Mesendoderm (in vitro differentiated cells): ENCODE results near the gene LCAT.

Experiments
- DNase-seq: peaks from one replicate; pipeline ENCODE4 v3.0.0; 2013
- H2AK5ac ChIP-seq: 2 replicates; pipeline ENCODE4 v1.6.1; 2013; ENCODE audit warnings: low read length, inconsistent platforms
- H2BK120ac ChIP-seq: 2 replicates; pipeline ENCODE4 v1.6.1; 2013; ENCODE audit warnings: low read depth, mild to moderate bottlenecking, low read length, moderate library complexity, mixed read lengths
- H2BK15ac ChIP-seq: replicated peaks from 2 replicates; pipeline ENCODE4 v1.6.1; 2013; ENCODE audit warnings: low read depth, mild to moderate bottlenecking, moderate library complexity
- H2BK5ac ChIP-seq: 2 replicates; pipeline ENCODE4 v1.6.1; 2013; ENCODE audit warnings: low read length, inconsistent platforms
- H3K18ac ChIP-seq: 2 replicates; pipeline ENCODE4 v1.6.1; 2013; ENCODE audit warnings: mild to moderate bottlenecking, low read length, mixed read lengths
- H3K23ac ChIP-seq: one replicate; pipeline ENCODE4 v1.6.1; 2013; ENCODE audit warnings: low read length
- H3K27ac ChIP-seq: 2 replicates; pipeline ENCODE4 v1.5.1; 2013; ENCODE audit warnings: low read depth, mild to moderate bottlenecking, inconsistent platforms, low read length, moderate library complexity
- H3K27me3 ChIP-seq: 2 replicates; pipeline ENCODE4 v1.6.1; 2013; ENCODE audit warnings: low read length, control low read depth, mild to moderate bottlenecking, inconsistent platforms; ENCODE audit not compliant: insufficient read depth, poor library complexity
- H3K36me3 ChIP-seq: 2 replicates; pipeline ENCODE4 v1.6.1; 2013; ENCODE audit warnings: low read length, inconsistent platforms; ENCODE audit not compliant: control insufficient read depth, insufficient read depth
- H3K4ac ChIP-seq: one replicate; pipeline ENCODE4 v1.6.1; 2013; ENCODE audit warnings: low read depth, mild to moderate bottlenecking, low read length, moderate library complexity
- H3K4me1 ChIP-seq: 2 replicates; pipeline ENCODE4 v1.6.1; 2013; ENCODE audit warnings: low read depth, low read length, inconsistent platforms; ENCODE audit not compliant: control insufficient read depth
- H3K4me2 ChIP-seq: 2 replicates; pipeline ENCODE4 v1.6.1; 2013; ENCODE audit warnings: low read length
- H3K4me3 ChIP-seq: 2 replicates; pipeline ENCODE4 v1.5.1; 2013; ENCODE audit warnings: mild to moderate bottlenecking, low read length
- H3K56ac ChIP-seq: one replicate; pipeline ENCODE4 v1.6.1; 2013; ENCODE audit warnings: low read length
- H3K79me1 ChIP-seq: 2 replicates; pipeline ENCODE4 v1.6.1; 2013; ENCODE audit warnings: low read length, inconsistent platforms
- H3K79me2 ChIP-seq: 2 replicates; pipeline ENCODE4 v1.6.1; 2013; ENCODE audit warnings: mild to moderate bottlenecking, low read length; ENCODE audit not compliant: control insufficient read depth, insufficient read depth
- H3K9ac ChIP-seq: 2 replicates; pipeline ENCODE4 v1.6.1; 2013; ENCODE audit warnings: low read length, inconsistent platforms
- H4K5ac ChIP-seq: one replicate; pipeline ENCODE4 v1.6.1; 2013; ENCODE audit warnings: low read length
- H4K8ac ChIP-seq: one replicate; pipeline ENCODE4 v1.6.1; 2013; ENCODE audit warnings: low read depth, mild to moderate bottlenecking, control low read depth, low read length, moderate library complexity
- WGBS: extraction: QIAGEN DNeasy Blood & Tissue Kit; methylation state at CpG from one replicate; pipeline ENCODE4 v1.1.7; 2013; ENCODE audit warnings: low lambda C conversion rate, missing lambda C conversion rate; ENCODE audit not compliant: insufficient coverage; ENCODE audit errors: extremely low coverage; 5-methylcytosine and 5-hydroxymethylcytosine counted together

Gene LCAT

GRCh38 chr16:67942510-67943255 lies 1.2 kb downstream of the LCAT start:
- Histone ChIP-seq H4K8ac (no peak overlapping the region), H2BK15ac (no peak overlapping the region), H3K4ac (no peak overlapping the region), H2BK120ac (no peak overlapping the region), H3K9ac (no peak overlapping the region), H3K56ac (no peak overlapping the region), H4K5ac (no peak overlapping the region), H3K27me3 (no peaks in the 10 kb centered on the region), H3K4me1 (no peaks in the 10 kb centered on the region), H3K4me2 (no peak overlapping the region), H3K18ac (no peak overlapping the region), H2BK5ac (no peak overlapping the region), H3K23ac (no peak overlapping the region), H2AK5ac (no peak overlapping the region), H3K4me3 (no peak overlapping the region), H3K36me3 (peaks cover 6% of the 10 kb centered on the region), H3K79me2 (no peaks in the 10 kb centered on the region), H3K27ac (no peak overlapping the region), H3K79me1 (no peaks in the 10 kb centered on the region)
- WGBS, result no CpG with 5 or more reads among the region's 27 CpGs
- no peak for DNase-seq

GRCh38 chr16:67942200-67942509 lies 1.8 kb downstream of the LCAT start:
- Histone ChIP-seq H3K79me1 (peaks cover 1% of the 10 kb centered on the region), H3K36me3 (peaks cover 6% of the 10 kb centered on the region), H2BK15ac (no peak overlapping the region), H3K9ac (no peak overlapping the region), H3K4me3 (no peak overlapping the region), H4K5ac (no peak overlapping the region), H2AK5ac (no peak overlapping the region), H3K4me2 (no peak overlapping the region), H3K27ac (no peak overlapping the region), H2BK5ac (no peak overlapping the region), H4K8ac (no peak overlapping the region), H3K56ac (no peak overlapping the region), H3K79me2 (no peaks in the 10 kb centered on the region), H2BK120ac (no peak overlapping the region), H3K23ac (no peak overlapping the region), H3K4ac (no peak overlapping the region), H3K18ac (no peak overlapping the region), H3K27me3 (no peaks in the 10 kb centered on the region), H3K4me1 (peaks cover 1% of the 10 kb centered on the region)
- DNase-seq, result peak; percentile 75
- WGBS, result no CpG with 5 or more reads among the region's 6 CpGs

- Histone ChIP-seq H4K5ac (no peak overlapping the region), H3K4ac (no peak overlapping the region), H3K9ac (no peak overlapping the region), H4K8ac (no peak overlapping the region), H3K56ac (no peak overlapping the region), H2BK120ac (no peak overlapping the region), H3K4me1 (peaks cover 5% of the 10 kb centered on the region), H3K27me3 (no peaks in the 10 kb centered on the region), H3K27ac (no peak overlapping the region), H3K79me1 (peaks cover 2% of the 10 kb centered on the region), H3K79me2 (no peaks in the 10 kb centered on the region), H2BK15ac (no peak overlapping the region), H3K4me3 (no peak overlapping the region), H3K23ac (no peak overlapping the region), H2BK5ac (no peak overlapping the region), H3K18ac (no peak overlapping the region), H3K4me2 (no peak overlapping the region), H3K36me3 (peaks cover 4% of the 10 kb centered on the region), H2AK5ac (no peak overlapping the region)
- no CpG with 5 or more reads among the region's 9 CpGs for WGBS
- DNase-seq, result no peak
These were observed 2.3 kb downstream of the LCAT start for GRCh38 chr16:67941469-67942199.

- no peak overlapping the region for H3K4me3 ChIP-seq
- H3K27ac ChIP-seq, result no peak overlapping the region
- peaks cover 2% of the 10 kb centered on the region for H3K79me1 ChIP-seq
- peaks cover 5% of the 10 kb centered on the region for H3K4me1 ChIP-seq
- no peak overlapping the region for H4K8ac ChIP-seq
- no peak overlapping the region for H4K5ac ChIP-seq
- H3K36me3 ChIP-seq, result peaks cover 3% of the 10 kb centered on the region
- no peaks in the 10 kb centered on the region for H3K27me3 ChIP-seq
- H3K18ac ChIP-seq, result no peak overlapping the region
- H3K79me2 ChIP-seq, result no peaks in the 10 kb centered on the region
- H3K4me2 ChIP-seq, result no peak overlapping the region
- WGBS, result no CpG with 5 or more reads among the region's 5 CpGs
- H2AK5ac ChIP-seq, result no peak overlapping the region
- no peak overlapping the region for H2BK120ac ChIP-seq
- H2BK5ac ChIP-seq, result no peak overlapping the region
- H2BK15ac ChIP-seq, result no peak overlapping the region
- H3K23ac ChIP-seq, result no peak overlapping the region
- H3K9ac ChIP-seq, result no peak overlapping the region
- H3K56ac ChIP-seq, result no peak overlapping the region
- DNase-seq, result no peak
- H3K4ac ChIP-seq, result no peak overlapping the region
These were observed 3.4 kb downstream of the LCAT start for GRCh38 chr16:67940446-67941089.

- H3K4ac ChIP-seq, result no peak overlapping the region
- H3K9ac ChIP-seq, result no peak overlapping the region
- no peak overlapping the region for H2BK15ac ChIP-seq
- no peak overlapping the region for H2AK5ac ChIP-seq
- H2BK120ac ChIP-seq, result no peak overlapping the region
- no peak overlapping the region for H2BK5ac ChIP-seq
- peaks cover 7% of the 10 kb centered on the region for H3K4me1 ChIP-seq
- H3K56ac ChIP-seq, result no peak overlapping the region
- H3K79me1 ChIP-seq, result peaks cover 3% of the 10 kb centered on the region
- H4K5ac ChIP-seq, result no peak overlapping the region
- no peak for DNase-seq
- no CpG with 5 or more reads among the region's 33 CpGs for WGBS
- H3K36me3 ChIP-seq, result no peaks in the 10 kb centered on the region
- no peak overlapping the region for H4K8ac ChIP-seq
- no peaks in the 10 kb centered on the region for H3K27me3 ChIP-seq
- no peak overlapping the region for H3K18ac ChIP-seq
- no peaks in the 10 kb centered on the region for H3K79me2 ChIP-seq
- no peak overlapping the region for H3K4me3 ChIP-seq
- H3K23ac ChIP-seq, result no peak overlapping the region
- no peak overlapping the region for H3K4me2 ChIP-seq
- no peak overlapping the region for H3K27ac ChIP-seq
These were observed 4.1 kb downstream of the LCAT start for GRCh38 chr16:67939507-67940445.
